Activated naive CD8-positive, alpha-beta T cell treated with anti-CD3 and anti-CD28 coated beads for 36 hours (primary cell): ENCODE measurements around the gene ZNF563. TPM values are rescaled to one million over a fixed set of nuclear protein-coding genes. Genes with fewer than 3 reads are reported as not detected.
A peak's percentile ranks its signal among the peaks of the same experiment; 100 is the strongest.
"Not testable (repeated sequence)": the region's sequence is repeated elsewhere in the genome, so short reads cannot be mapped to it uniquely, and the experiment has no call there.

Experiments
- DNase-seq: peaks from one replicate; pipeline ENCODE4 v3.0.0; 2021
- H3K27ac Mint-ChIP-seq: one replicate; pipeline ENCODE4 v1.8.0; 2022; ENCODE audit warnings: mild to moderate bottlenecking, moderate library complexity, mixed read lengths
- H3K27me3 Mint-ChIP-seq: one replicate; pipeline ENCODE4 v1.8.0; 2022; ENCODE audit warnings: mild to moderate bottlenecking, mixed read lengths
- H3K36me3 Mint-ChIP-seq: one replicate; pipeline ENCODE4 v1.8.0; 2021; ENCODE audit warnings: mild to moderate bottlenecking, mixed read lengths
- H3K4me1 Mint-ChIP-seq: one replicate; pipeline ENCODE4 v1.8.0; 2021; ENCODE audit warnings: mixed read lengths
- H3K4me3 Mint-ChIP-seq: one replicate; pipeline ENCODE4 v1.8.0; 2022; ENCODE audit warnings: mild to moderate bottlenecking, moderate library complexity, mixed read lengths
- H3K9me3 Mint-ChIP-seq: one replicate; pipeline ENCODE4 v1.8.0; 2022; ENCODE audit warnings: mixed read lengths
- total RNA-seq, 2 experiments: library from RNA; stranded (reverse); gene quantifications; one replicate each; pipeline ENCODE4 v1.2.3, GENCODE V29; 2021

Gene ZNF563
- total RNA-seq = 1 to 10 TPM; 2.8 to 4.5 TPM

DNA sequence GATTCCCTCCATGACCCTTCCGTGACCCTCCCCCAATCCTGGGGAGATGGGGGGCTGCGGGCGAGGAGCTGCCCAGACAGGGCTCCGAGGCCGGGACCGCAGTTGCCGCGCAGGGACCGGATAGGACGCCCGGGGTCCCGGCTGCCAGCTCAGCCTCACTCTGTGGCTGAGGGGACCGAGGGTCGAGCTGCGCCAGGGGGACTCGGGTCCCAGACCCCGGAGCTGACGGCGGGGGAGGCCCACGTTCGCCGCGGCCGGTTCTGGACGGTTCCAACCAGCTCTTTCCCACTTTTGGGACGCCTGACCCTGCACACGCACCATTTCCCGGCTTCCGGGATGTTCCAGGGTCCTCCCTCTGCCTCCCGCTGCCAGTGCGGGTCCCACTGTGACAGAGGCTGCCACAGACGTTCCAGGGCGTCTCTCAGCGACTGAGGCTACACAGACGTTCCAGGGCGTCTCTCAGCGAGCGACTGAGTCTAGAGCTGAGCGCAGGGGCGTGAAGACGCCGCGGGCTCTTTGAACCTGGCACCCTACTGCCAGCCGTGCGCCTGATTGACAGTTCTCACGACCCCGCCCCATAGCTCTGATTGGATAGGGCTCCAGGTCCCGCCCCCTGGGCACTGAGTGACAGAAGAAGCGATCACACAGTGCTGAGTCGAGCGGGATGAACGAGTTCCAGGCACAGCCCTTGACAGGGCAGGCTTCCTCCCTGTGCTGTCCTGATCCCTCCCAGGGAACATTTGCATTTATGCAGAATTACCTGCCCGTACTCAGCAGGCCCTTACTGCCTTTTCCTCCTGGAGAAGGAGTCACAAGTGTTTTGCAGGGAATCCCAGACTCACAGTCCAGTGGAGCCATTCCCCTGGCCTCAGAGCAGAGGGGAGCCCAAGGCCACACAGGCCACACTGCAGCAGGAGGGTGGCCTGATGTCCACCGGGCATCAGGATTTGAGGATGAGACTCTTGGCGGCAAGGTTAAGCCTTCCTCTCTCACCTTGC lies at the start of gene ZNF563:
ZNF563 (minus strand) TSS at position 472 of the 998 bp plus-strand sequence; CDS start at position 321, 151 bp downstream.
- peak; percentile 97 for DNase-seq
- Mint-ChIP-seq H3K36me3 (peaks cover 7% of the 10 kb centered on the region), H3K4me1 (peaks cover 29% of the 10 kb centered on the region), H3K4me3 (peak within 1 kb of the TSS; percentile 97), H3K27me3 (no peaks in the 10 kb centered on the region), H3K9me3 (peaks cover 1% of the 10 kb centered on the region), H3K27ac (peak within 1 kb of the TSS; percentile 96)

DNA sequence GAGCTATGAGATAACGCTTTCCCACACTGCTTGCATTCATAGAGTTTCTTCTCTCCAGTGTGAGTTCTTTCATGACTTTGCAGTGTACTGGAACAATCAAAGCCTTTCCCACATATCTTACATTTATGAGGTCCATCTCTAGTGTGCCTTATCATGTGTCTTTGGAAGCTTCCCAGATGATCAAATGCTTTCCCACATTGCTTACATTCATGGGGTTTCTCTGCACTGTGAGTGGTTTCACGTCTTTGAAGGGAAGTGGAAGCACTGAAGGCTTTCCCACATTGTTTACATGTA lies 47.0 kb upstream of the ZNF563 start:
- Mint-ChIP-seq H3K27ac (no peak overlapping the region), H3K4me3 (no peak overlapping the region), H3K9me3 (peaks cover 49% of the 10 kb centered on the region), H3K4me1 (no peaks in the 10 kb centered on the region), H3K36me3 (peaks cover 61% of the 10 kb centered on the region), H3K27me3 (no peaks in the 10 kb centered on the region)
- no peak for DNase-seq

DNA sequence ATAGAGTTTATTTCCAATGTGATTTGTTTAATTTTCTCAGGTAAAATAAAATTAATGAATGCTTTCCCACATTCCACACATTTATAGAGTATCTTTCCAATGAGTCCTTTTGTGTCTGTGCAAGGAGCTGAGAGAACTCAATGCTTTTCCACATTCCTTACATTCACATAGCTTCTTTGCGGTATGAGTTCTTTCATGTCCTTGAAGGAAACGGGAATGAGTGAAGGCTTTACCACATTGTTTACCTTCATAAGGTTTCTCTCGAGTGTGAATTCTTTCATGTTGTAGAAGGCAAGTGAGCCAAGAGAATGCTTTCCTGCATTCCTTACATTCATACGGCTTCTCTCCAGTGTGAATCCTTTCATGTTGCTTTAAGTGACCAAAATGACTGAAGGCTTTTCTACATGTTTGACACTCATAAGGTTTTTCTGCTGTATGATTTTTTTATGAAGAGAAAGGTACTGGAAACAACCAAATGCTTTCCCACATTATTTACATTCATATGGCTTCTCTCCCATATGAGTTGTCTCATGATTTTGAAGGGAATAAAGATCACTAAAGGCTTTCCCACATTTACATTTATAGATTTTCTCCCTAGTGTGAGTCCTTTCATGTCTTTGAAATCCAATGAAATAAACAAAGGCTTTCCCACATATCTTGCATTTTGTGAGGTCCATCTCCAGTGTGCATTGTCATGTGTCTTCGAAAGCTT lies 46.5 kb upstream of the ZNF563 start:
- DNase-seq = no peak
- no peak overlapping the region for H3K4me3 Mint-ChIP-seq
- no peaks in the 10 kb centered on the region for H3K4me1 Mint-ChIP-seq
- H3K36me3 Mint-ChIP-seq = peaks cover 57% of the 10 kb centered on the region
- H3K9me3 Mint-ChIP-seq = peaks cover 51% of the 10 kb centered on the region
- H3K27me3 Mint-ChIP-seq = no peaks in the 10 kb centered on the region
- no peak overlapping the region for H3K27ac Mint-ChIP-seq

DNA sequence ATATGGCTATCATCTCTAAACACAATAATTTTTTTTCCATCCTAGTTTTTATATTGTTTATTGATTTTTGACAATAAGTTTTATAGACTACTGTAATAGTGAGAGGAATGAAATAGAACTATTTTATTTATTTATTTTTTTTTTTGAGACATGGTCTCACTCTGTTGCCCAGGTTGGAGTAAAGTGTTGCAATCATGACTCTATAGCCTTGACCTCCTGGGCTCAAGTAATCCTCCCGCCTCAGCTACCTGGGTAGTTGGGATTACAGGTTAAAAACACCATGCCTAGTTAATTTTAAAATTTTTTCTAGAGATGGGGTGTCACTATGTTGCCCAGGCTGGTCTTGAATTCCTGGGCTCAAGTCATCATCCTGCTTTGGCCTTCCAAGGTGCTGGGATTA lies 40.6 kb upstream of the ZNF563 start:
- H3K4me3 Mint-ChIP-seq = no peak overlapping the region
- no peak overlapping the region for H3K27ac Mint-ChIP-seq
- peaks cover 26% of the 10 kb centered on the region for H3K9me3 Mint-ChIP-seq
- peaks cover 14% of the 10 kb centered on the region for H3K36me3 Mint-ChIP-seq
- H3K27me3 Mint-ChIP-seq = no peaks in the 10 kb centered on the region
- DNase-seq = no peak
- no peaks in the 10 kb centered on the region for H3K4me1 Mint-ChIP-seq

DNA sequence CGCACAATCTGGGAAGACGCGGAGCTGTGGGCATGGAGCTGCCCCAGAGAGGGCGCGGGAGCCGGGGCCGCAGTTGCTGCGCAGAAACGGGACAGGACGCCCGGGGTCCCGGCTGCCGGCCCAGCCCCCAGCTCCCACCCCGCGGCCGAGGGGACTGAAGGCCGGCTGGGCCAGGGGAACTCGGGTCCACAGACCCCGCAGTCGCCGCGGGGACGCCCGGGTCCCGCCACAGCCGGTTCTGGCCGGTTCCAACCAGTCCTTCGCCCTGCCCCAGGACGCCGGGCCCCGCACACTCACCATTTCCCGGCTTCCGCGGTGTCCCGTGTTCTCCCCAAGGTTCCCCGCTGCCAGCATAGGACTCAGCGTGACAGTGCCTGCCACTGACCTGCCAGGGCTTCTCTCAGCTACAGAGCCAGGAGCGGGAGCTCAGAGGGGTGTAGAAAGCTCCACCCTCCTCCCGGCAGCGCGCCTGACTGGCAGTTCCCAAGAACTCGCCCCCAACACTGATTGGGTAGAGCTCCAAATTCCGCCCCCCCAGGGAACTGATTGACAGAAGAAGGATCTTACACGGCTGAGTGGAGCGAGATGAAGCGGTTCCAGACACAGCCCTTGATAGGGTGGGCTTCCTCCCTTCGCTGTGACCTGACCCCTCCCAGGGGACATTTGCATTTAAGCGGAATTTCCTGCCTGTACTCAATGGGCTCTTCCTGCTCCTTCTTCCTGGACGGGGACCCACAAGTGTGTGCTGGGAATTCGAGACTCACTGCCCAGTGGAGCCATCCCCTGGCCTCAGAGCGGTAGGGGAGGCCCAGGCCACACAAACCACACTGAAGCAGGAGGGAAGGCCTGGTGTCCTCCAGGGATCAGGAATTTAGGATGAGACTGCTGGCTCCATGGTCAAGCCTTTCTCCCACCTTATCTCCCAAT lies 32.1 kb upstream of the ZNF563 start, which contains the start of gene ZNF442:
ZNF442 (minus strand) TSS at position 448 of the 927 bp plus-strand sequence. CDS start 2,052 bp downstream, outside the sequence.
- Mint-ChIP-seq H3K27me3 (no peaks in the 10 kb centered on the region), H3K4me3 (peak within 1 kb of the TSS; percentile 96), H3K4me1 (peaks cover 17% of the 10 kb centered on the region), H3K36me3 (peaks cover 11% of the 10 kb centered on the region), H3K27ac (peak within 1 kb of the TSS; percentile 85), H3K9me3 (peaks cover 6% of the 10 kb centered on the region)
- peak; percentile 90 for DNase-seq

DNA sequence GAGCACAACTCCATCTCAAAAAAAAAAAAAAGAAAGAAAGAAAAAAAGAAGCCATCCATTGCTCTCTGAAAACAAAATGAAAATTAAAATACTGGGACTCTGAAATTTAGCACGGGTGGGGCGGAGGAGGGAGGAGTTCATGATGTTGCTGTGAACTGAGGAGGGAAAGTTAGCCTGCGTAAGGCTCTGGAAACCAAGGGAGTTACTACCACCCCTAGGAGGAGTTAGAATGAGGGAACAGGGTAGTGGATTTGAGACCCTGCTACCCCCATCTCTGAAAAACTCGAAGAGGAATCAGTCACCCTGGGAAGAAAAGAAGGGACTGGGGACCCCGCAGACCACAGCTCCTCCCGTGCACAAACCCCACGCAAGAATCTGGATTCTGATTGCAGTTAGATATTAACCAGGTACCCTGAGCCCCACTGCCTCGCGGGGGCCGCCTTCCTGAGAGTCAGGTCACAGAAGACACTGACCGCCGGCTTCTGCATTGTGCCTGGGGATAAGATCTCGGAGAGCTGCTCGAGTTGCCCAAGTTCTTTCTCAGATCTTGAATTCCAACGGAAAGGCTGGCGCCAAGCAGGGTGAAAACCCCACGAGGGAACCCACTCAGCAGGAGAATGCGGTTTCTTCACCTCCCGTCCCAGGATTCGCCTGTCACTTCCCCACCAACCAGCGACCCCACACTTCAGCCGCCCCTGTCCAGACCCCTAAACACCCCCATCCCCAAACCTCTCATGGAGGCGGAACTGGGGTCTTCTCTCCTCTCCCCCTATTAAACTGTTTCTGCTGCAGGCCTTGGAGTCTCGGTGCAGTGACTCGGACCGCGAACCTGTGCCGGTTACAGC lies 31.2 kb upstream of the ZNF563 start:
- H3K27me3 Mint-ChIP-seq = no peaks in the 10 kb centered on the region
- H3K4me1 Mint-ChIP-seq = peaks cover 17% of the 10 kb centered on the region
- H3K4me3 Mint-ChIP-seq = peak overlapping the region; percentile 96
- DNase-seq = peak; percentile 4
- no peak overlapping the region for H3K27ac Mint-ChIP-seq
- H3K9me3 Mint-ChIP-seq = peaks cover 6% of the 10 kb centered on the region
- H3K36me3 Mint-ChIP-seq = peaks cover 11% of the 10 kb centered on the region

DNA sequence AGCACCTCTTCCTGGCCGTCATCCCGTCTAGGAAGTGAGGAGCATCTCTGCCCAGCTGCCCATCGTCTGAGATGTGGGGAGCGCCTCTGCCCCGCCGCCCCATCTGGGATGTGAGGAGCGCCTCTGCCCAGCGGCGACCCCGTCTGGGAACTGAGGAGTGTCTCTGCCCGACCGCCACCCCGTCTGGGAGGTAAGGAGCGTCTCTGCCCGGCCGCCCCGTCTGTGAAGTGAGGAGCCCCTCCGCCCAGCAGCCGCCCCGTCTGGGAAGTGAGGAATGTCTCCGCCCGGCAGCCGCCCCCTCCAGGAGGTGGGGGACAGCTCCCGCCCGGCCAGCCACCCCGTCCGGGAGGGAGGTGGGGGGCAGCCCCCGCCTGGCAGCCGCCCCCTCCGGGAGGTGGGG lies 28.8 kb upstream of the ZNF563 start:
- not testable (repeated sequence) for DNase-seq, H3K27ac Mint-ChIP-seq, H3K27me3 Mint-ChIP-seq, H3K4me3 Mint-ChIP-seq
- peaks cover 23% of the 10 kb centered on the region for H3K36me3 Mint-ChIP-seq
- H3K9me3 Mint-ChIP-seq = peaks cover 14% of the 10 kb centered on the region
- H3K4me1 Mint-ChIP-seq = peaks cover 17% of the 10 kb centered on the region

DNA sequence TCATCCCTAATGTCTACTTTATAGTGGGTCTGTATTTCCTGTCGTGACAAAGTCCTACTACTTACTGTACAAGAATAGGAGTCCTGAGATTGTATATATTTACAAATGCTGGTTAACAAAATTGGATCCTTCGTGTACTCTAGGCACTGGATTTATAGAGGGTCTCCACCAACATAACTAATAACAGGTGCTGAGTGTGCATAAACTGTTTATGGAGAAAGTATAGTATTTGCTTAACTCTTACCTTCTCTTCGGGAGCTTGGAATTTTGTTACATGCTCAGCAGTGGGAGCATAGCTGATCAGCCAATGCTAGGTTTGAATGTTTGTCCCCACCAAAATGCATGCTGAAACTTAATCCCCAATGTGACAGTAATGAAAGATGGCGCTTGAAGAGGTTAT lies 19.9 kb upstream of the ZNF563 start:
- no peak for DNase-seq
- Mint-ChIP-seq H3K9me3 (peaks cover 63% of the 10 kb centered on the region), H3K4me3 (no peak overlapping the region), H3K27ac (no peak overlapping the region), H3K27me3 (no peaks in the 10 kb centered on the region), H3K36me3 (peaks cover 63% of the 10 kb centered on the region), H3K4me1 (no peaks in the 10 kb centered on the region)

DNA sequence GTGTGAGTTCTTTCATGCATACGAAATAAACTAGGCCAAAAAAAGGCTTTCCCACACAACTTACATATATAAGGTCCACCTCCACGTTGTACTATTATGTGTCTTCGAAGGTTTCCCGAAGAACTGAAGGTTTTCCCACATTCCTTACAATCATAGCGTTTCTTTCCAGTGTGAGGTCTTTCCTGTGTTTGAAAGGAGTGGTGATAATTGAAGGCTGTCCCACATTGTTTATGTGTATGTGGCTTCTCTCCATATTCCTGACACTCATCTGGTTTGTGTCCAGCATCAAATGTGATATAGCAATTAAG lies 17.4 kb upstream of the ZNF563 start:
- no peak overlapping the region for H3K27ac Mint-ChIP-seq
- peaks cover 65% of the 10 kb centered on the region for H3K36me3 Mint-ChIP-seq
- H3K9me3 Mint-ChIP-seq = peaks cover 59% of the 10 kb centered on the region
- no peak for DNase-seq
- H3K27me3 Mint-ChIP-seq = no peaks in the 10 kb centered on the region
- H3K4me1 Mint-ChIP-seq = no peaks in the 10 kb centered on the region
- no peak overlapping the region for H3K4me3 Mint-ChIP-seq

DNA sequence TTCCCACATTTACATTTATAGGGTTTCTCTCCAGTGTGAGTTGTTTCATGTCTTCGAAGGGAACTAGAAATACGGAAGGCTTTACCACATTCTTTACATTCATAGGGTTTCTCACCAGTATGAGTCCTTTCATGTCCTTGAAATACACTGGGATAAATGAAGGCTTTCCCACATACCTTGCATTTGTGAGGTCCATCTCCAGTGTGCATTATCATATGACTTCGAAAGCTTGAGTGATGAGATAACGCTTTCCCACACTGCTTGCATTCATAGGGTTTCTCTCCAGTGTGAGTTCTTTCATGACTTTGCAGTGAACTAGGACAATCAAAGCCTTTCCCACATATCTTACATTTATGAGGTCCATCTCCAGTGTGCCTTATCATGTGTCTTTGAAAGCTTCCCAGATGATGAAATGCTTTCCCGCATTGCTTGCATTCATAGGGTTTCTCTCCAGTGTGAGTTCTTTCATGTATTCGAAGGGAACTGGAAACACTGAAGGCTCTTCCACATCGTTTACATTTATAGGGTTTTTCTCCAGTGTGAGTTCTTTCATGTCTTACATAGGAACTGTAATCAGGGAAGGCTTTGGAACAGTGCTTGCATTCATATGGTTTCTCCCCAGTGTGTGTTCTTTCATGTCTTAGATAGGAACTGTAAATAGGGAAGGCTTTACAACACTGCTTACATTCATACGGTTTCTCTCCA lies 16.9 kb upstream of the ZNF563 start:
- no peaks in the 10 kb centered on the region for H3K4me1 Mint-ChIP-seq
- DNase-seq = no peak
- H3K27ac Mint-ChIP-seq = no peak overlapping the region
- no peak overlapping the region for H3K4me3 Mint-ChIP-seq
- H3K36me3 Mint-ChIP-seq = peaks cover 68% of the 10 kb centered on the region
- H3K27me3 Mint-ChIP-seq = no peaks in the 10 kb centered on the region
- H3K9me3 Mint-ChIP-seq = peaks cover 60% of the 10 kb centered on the region

DNA sequence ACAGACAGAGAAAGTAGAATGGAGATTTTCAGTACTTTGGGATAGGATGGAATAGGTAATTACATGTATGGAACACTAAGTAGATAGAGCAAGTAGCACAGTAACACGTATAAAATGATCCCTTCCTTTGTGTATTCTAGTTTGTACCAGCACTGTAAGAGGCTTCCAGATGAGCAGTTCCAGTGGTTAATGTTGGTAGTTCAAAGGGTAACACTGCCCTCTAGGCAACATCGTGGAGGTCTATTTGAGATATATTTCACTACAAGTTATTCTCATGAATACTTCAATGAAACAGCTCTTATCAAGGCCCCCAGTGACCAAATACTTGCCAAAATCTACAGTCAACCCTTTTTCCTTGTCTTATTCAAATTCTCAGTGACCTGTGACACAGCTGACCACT lies 13.5 kb upstream of the ZNF563 start:
- Mint-ChIP-seq H3K27ac (no peak overlapping the region), H3K27me3 (no peaks in the 10 kb centered on the region), H3K36me3 (peaks cover 46% of the 10 kb centered on the region), H3K4me3 (no peak overlapping the region), H3K4me1 (no peaks in the 10 kb centered on the region), H3K9me3 (peaks cover 47% of the 10 kb centered on the region)
- no peak for DNase-seq

DNA sequence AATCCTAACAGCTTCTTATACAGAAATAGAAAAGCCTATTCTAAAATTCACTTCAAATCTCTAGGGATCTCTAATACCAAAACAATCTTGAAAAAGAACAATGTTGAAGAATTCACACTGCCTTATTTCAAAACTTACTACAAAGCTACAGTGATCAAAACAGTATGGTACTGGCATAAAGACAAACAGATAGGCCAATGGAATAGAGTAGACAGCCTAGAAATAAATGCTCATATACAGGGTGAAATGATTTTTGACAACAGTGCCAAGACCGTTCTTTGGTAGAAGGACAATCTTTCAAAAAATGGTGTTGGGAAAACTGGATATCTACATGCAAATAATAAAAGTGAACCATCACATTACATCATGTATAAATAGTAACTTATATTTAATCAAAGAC lies 11.8 kb upstream of the ZNF563 start:
- DNase-seq = no peak
- no peaks in the 10 kb centered on the region for H3K4me1 Mint-ChIP-seq
- no peak overlapping the region for H3K4me3 Mint-ChIP-seq
- H3K27ac Mint-ChIP-seq = no peak overlapping the region
- peaks cover 35% of the 10 kb centered on the region for H3K36me3 Mint-ChIP-seq
- H3K27me3 Mint-ChIP-seq = no peaks in the 10 kb centered on the region
- peaks cover 41% of the 10 kb centered on the region for H3K9me3 Mint-ChIP-seq

DNA sequence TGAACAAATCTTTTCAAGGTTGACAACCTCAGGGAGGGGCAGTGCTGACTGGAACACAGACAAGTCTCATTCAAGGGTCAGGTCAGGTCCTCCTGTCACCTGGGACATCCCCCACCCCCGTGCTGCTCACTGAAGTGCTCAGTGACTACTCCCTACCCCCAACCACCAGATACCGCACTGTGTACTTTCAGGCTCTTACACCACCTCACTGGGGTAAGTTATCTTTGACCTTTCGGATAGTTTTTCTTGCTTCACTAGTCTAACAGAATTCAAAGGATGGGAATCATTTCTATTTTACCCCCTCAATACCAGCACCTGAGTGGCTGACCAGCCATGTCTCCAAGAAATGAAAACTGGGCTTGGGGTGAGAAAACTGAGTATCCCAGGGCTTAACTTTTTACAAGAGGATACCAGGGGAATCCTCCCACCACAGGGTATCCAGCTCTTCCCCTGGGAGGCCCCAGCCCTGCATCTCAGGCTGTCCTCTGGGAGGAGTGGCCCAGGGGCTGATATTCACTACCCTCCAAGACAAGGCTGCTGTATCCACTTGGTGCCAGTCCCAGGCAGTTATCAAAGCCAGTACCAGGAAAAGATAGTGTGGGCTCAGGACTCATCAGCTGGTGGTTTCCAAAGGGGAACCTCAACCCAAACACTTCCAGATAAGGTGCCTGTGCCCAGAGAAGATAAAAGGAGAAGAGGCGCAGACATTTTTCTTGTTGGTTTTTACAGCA lies 2.1 kb downstream of the ZNF563 start:
- Mint-ChIP-seq H3K4me1 (peaks cover 41% of the 10 kb centered on the region), H3K9me3 (peaks cover 4% of the 10 kb centered on the region), H3K27me3 (no peaks in the 10 kb centered on the region), H3K36me3 (peaks cover 17% of the 10 kb centered on the region), H3K4me3 (peak overlapping the region; percentile 97), H3K27ac (peak overlapping the region; percentile 96)
- peak; percentile 86 for DNase-seq
